Lung (tissue), 12 donors: Measurements from ENCODE around the gene FGFR2. TPM values are rescaled to one million over a fixed set of nuclear protein-coding genes. Genes with fewer than 3 reads are reported as not detected.
A peak's percentile ranks its signal among the peaks of the same experiment; 100 is the strongest.

Experiments
- ATAC-seq: fragments of 200-7000 bp; cut with Tn5 transposase; one replicate; pipeline ENCODE4 v1.9.1; 2020; ENCODE audit warnings: moderate number of reproducible peaks; ENCODE audit not compliant: insufficient read depth, low FRiP score
- DNase-seq, 3 donors: peaks; one replicate each; pipeline ENCODE4 v3.0.0-alpha.2; 2013 to 2017
- H3K27ac ChIP-seq, 2 donors: one replicate each; pipeline ENCODE4 v1.5.1; 2013; ENCODE audit warnings: mild to moderate bottlenecking in 2 of 2, moderate library complexity in 2 of 2, control low read depth in 1 of 2, inconsistent platforms in 1 of 2, low read depth in 1 of 2, low read length in 1 of 2
- H3K27me3 ChIP-seq, 3 donors: one replicate each; pipeline ENCODE4 v1.5.1; 2013; ENCODE audit warnings: low read length in 2 of 3; ENCODE audit not compliant: control insufficient read depth in 3 of 3, insufficient read depth in 3 of 3
- H3K36me3 ChIP-seq, 4 donors: one replicate each; pipeline ENCODE4 v1.5.1; 2013; ENCODE audit warnings: low read length in 4 of 4, mild to moderate bottlenecking in 1 of 4, moderate library complexity in 1 of 4; ENCODE audit not compliant: control insufficient read depth in 4 of 4, insufficient read depth in 4 of 4
- H3K4me1 ChIP-seq, 5 donors: one replicate each; pipeline ENCODE4 v1.5.1; 2013; ENCODE audit warnings: low read length in 5 of 5, mild to moderate bottlenecking in 2 of 5, moderate library complexity in 1 of 5; ENCODE audit not compliant: control insufficient read depth in 5 of 5, insufficient read depth in 5 of 5
- H3K4me3 ChIP-seq: one replicate; pipeline ENCODE4 v1.5.1; 2013; ENCODE audit warnings: mild to moderate bottlenecking, control low read depth, moderate library complexity
- H3K9ac ChIP-seq, 2 donors: one replicate each; pipeline ENCODE4 v1.5.1; 2013; ENCODE audit warnings: low read length in 2 of 2, control low read depth in 1 of 2; ENCODE audit not compliant: insufficient read depth in 1 of 2
- H3K9me3 ChIP-seq, 4 donors: one replicate each; pipeline ENCODE4 v1.5.1; 2013; ENCODE audit warnings: low read length in 3 of 4, mild to moderate bottlenecking in 1 of 4, moderate library complexity in 1 of 4; ENCODE audit not compliant: control insufficient read depth in 4 of 4, insufficient read depth in 3 of 4
- WGBS, 2 donors: extraction: QIAGEN DNeasy Blood & Tissue Kit; methylation state at CpG; one replicate each; pipeline ENCODE4 v1.1.7; 2013; 5-methylcytosine and 5-hydroxymethylcytosine counted together
- polyA plus RNA-seq, 2 donors: library from polyadenylated mRNA; stranded (reverse); fragments of 200-250 nt; gene quantifications; one replicate each; pipeline ENCODE4 v1.2.1, GENCODE V29; 2013
- total RNA-seq, 2 donors: library from RNA; depleted of rRNA in 1 of 2; stranded (reverse); fragments of >200 nt in 1 of 2; gene quantifications; one replicate each; pipeline ENCODE4 v1.2.1, GENCODE V29; 2014 to 2021
- TF ChIP-seq, protein P1 (sequence below): IDR thresholded peaks from 2 replicates; pipeline ENCODE4 v1.5.1; 2012; ENCODE audit warnings: mild to moderate bottlenecking; ENCODE audit errors: control extremely low read depth, extremely low read depth
- donor health status: control.
- donor health status: control.
- donor health status: Bipolar disorder and iron deficiency.
- donor health status: healthy.
- donor health status: DM: yes; HTN: yes; CAD: no.

FGFR2 gene
- total and polyA plus RNA-seq, 4 donors = 11.4 to 230 (median 41.7) TPM

DNA sequence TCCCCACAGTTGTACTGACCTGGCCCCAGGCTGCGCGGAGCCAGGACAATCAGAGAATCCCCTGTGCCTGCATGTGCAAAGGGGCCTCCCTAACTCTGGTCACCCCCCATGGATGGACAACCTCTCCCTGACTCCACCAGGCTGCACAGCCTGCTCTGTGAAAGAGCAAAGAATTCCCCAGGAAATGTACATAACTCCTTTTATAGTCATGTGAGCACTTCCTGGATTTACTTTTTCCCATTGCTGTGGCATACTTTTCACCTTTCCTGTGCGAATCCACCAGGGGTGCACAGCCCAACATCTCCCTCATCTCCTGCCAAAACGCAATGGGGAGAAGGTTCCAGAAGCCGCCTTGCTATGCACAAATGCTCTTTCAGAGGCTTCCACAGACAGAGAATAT lies 27.9 kb downstream of the FGFR2 start:
- TF ChIP-seq, protein P1, sequence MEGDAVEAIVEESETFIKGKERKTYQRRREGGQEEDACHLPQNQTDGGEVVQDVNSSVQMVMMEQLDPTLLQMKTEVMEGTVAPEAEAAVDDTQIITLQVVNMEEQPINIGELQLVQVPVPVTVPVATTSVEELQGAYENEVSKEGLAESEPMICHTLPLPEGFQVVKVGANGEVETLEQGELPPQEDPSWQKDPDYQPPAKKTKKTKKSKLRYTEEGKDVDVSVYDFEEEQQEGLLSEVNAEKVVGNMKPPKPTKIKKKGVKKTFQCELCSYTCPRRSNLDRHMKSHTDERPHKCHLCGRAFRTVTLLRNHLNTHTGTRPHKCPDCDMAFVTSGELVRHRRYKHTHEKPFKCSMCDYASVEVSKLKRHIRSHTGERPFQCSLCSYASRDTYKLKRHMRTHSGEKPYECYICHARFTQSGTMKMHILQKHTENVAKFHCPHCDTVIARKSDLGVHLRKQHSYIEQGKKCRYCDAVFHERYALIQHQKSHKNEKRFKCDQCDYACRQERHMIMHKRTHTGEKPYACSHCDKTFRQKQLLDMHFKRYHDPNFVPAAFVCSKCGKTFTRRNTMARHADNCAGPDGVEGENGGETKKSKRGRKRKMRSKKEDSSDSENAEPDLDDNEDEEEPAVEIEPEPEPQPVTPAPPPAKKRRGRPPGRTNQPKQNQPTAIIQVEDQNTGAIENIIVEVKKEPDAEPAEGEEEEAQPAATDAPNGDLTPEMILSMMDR = no peak
- peaks cover 0 to 2% (median 0%) of the 10 kb centered on the region in 4 donors for H3K9me3 ChIP-seq
- peaks cover 0 to 25% (median 14%) of the 10 kb centered on the region in 5 donors for H3K4me1 ChIP-seq
- WGBS, 2 donors = 80% methylated on average over 5 of the region's 5 CpGs
- H3K9ac ChIP-seq = no peak overlapping the region
- ATAC-seq (no peak), DNase-seq (no peak)
- no peak overlapping the region for H3K4me3 ChIP-seq
- no peak overlapping the region for H3K27ac ChIP-seq
- peaks cover 0 to 4% (median 0%) of the 10 kb centered on the region in 4 donors for H3K36me3 ChIP-seq
- no peaks in the 10 kb centered on the region for H3K27me3 ChIP-seq

DNA sequence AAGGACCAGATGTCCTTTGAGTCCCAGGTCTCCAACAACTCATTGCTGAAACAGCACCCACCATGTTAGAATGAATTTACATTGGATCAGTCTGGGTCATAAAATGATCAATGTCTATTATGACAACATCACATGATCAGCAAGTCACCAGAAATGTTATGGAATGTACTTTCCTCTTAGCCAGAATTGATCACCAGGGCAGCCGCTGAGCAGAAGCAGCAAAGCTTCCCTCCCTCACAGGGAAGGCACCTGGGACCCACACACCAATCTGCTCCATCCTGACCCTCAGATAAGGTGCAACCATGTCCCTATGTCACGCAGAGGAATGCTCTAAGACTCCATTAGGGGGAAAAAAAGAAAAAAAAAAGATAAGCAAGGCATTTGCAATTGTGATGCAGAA lies 30.0 kb downstream of the FGFR2 start:
- 76 to 84% methylated on average over 2 of the region's 2 CpGs for WGBS, 2 donors
- Histone ChIP-seq H3K9me3 (no peaks in the 10 kb centered on the region), H3K36me3 (peaks cover 0 to 7% (median 0%) of the 10 kb centered on the region in 4 donors), H3K9ac (no peak overlapping the region), H3K4me1 (peaks cover 0 to 23% (median 14%) of the 10 kb centered on the region in 5 donors), H3K27me3 (no peaks in the 10 kb centered on the region), H3K27ac (no peak overlapping the region), H3K4me3 (no peak overlapping the region)
- DNase-seq (no peak), ATAC-seq (no peak)
- TF ChIP-seq, protein P1 = no peak

DNA sequence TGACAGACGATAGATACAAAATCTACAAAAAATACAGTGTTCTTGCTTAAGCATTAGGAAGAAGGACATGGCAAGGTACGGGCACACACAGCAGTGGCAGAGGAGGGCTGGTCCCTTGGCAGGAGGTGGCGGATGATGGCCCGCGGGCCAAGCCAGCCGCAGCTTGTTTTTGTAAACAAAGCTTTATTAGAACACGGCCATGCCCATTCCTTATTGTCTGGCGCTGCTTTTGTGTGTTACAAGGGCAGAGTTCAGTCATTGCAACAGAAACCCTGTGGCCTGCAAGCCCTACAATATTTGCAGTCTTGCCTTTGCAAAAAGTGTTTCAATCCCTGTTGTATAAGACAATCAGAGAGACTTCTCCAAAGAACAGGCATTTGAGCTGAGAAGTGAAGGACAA lies 30.7 kb downstream of the FGFR2 start:
- no peak for DNase-seq
- WGBS, 2 donors = 81 to 88% methylated on average over 8 of the region's 8 CpGs
- H3K4me3 ChIP-seq = no peak overlapping the region
- ATAC-seq = no peak
- TF ChIP-seq, protein P1 = no peak
- no peaks in the 10 kb centered on the region for H3K9me3 ChIP-seq
- H3K27ac ChIP-seq = no peak overlapping the region
- no peaks in the 10 kb centered on the region for H3K27me3 ChIP-seq
- H3K36me3 ChIP-seq = peaks cover 0 to 7% (median 0%) of the 10 kb centered on the region in 4 donors
- H3K9ac ChIP-seq = no peak overlapping the region
- peaks cover 0 to 20% (median 14%) of the 10 kb centered on the region in 5 donors for H3K4me1 ChIP-seq

DNA sequence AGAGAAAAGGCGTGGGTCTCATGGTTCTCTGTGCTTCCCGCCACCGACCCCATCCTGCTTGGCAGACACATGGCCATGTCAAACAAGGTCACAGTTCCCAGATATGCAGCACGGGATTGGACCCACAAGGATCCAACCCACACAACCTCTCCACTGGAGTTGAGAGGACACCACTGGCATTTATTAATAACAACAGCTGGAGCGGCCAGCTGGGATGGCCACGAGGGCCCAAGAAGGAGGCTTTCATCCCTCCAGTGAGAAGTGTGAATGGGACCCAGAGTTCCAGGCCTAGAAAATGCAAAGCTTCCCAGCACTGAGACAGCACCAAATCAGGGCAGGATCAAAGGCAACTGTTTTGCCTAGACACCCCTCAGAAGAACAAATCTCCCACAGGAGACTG lies 31.5 kb downstream of the FGFR2 start:
- TF ChIP-seq, protein P1 = no peak
- Histone ChIP-seq H3K9me3 (no peaks in the 10 kb centered on the region), H3K36me3 (peaks cover 0 to 7% (median 0%) of the 10 kb centered on the region in 4 donors), H3K27ac (no peak overlapping the region), H3K27me3 (no peaks in the 10 kb centered on the region), H3K4me3 (no peak overlapping the region), H3K4me1 (peaks cover 0 to 20% (median 14%) of the 10 kb centered on the region in 5 donors), H3K9ac (peak overlapping the region in 1 of 2 donors; percentile 4)
- 77 to 84% methylated on average over 6 of the region's 6 CpGs for WGBS, 2 donors
- no peak for DNase-seq
- no peak for ATAC-seq
